GM12878 (cell line): Measurements from ENCODE around the gene RAD52. TPM values are rescaled to one million over a fixed set of nuclear protein-coding genes. Genes with fewer than 3 reads are reported as not detected.
A peak's percentile ranks its signal among the peaks of the same experiment; 100 is the strongest.

Experiments used
- ATAC-seq: fragments of 200-7000 bp; cut with Tn5 transposase; 3 replicates; pipeline ENCODE4 v1.9.1; 2020; ENCODE audit warnings: mild to moderate bottlenecking, moderate library complexity
- BruUV-seq: library from RNA; stranded (reverse); fragments of 400-500 nt; replicated peaks from 2 replicates; lab custom pipeline; 2021; lab: Mats Ljungman, UMichigan
- CTCF ChIA-PET: fragments of 300-600 bp; sonication (Branson Sonifier 250); formaldehyde crosslinking; extraction: SDS; loops from one replicate; lab custom pipeline; 2021; ENCODE audit warnings: inconsistent platforms; lab: Yijun Ruan, JAX
- POLR2A ChIA-PET: fragments of 350-600 bp; formaldehyde crosslinking; extraction: SDS; loops from one replicate; lab custom pipeline; 2021; ENCODE audit warnings: inconsistent platforms; lab: Charles Lee
- RAD21 ChIA-PET: fragments of 300-600 bp; sonication (Branson Sonifier 250); formaldehyde crosslinking; loops from one replicate; lab custom pipeline; 2023; ENCODE audit warnings: antibody characterized with exemption; ENCODE audit not compliant: unreplicated experiment; lab: Charles Lee
- SMC1A ChIA-PET: fragments of 300-600 bp; sonication (Branson Sonifier 250); formaldehyde crosslinking; loops from one replicate; lab custom pipeline; 2023; ENCODE audit not compliant: unreplicated experiment, uncharacterized antibody; lab: Charles Lee
- DNase-seq: peaks from one replicate; pipeline ENCODE4 v3.0.0-alpha.2; 2011; ENCODE audit warnings: low read depth, low spot score
- FAIRE-seq: peaks from 3 replicates; lab custom pipeline; 2011; peaks lifted over from hg19 to GRCh38; lab: Jason Lieb, UNC
- H2AFZ ChIP-seq: 2 replicates; pipeline ENCODE4 v1.6.0; 2011; ENCODE audit warnings: low read depth, low read length, control low read depth; ENCODE audit not compliant: control insufficient read depth
- H3K27ac ChIP-seq: 2 replicates; pipeline ENCODE4 v1.5.1; 2011; ENCODE audit warnings: control low read depth; ENCODE audit not compliant: control insufficient read depth, insufficient read depth
- H3K27me3 ChIP-seq, 2 experiments: replicated peaks in 1 of 2; 2 replicates each; pipeline versions ENCODE4 v1.6.0 to v1.6.1; 2011; ENCODE audit warnings: low read length in 1 of 2; ENCODE audit not compliant: control insufficient read depth in 2 of 2, insufficient read depth in 2 of 2
- H3K36me3 ChIP-seq, 2 experiments: 2 replicates each; pipeline ENCODE4 v1.5.1; 2011; ENCODE audit warnings: low read length in 1 of 2; ENCODE audit not compliant: control insufficient read depth in 2 of 2, insufficient read depth in 2 of 2
- H3K4me1 ChIP-seq: 2 replicates; pipeline ENCODE4 v1.6.1; 2011; ENCODE audit warnings: mild to moderate bottlenecking, low read length, moderate library complexity, mixed read lengths; ENCODE audit not compliant: control insufficient read depth, insufficient read depth
- H3K4me2 ChIP-seq: 2 replicates; pipeline ENCODE4 v1.6.0; 2011; ENCODE audit warnings: control low read depth; ENCODE audit not compliant: control insufficient read depth, insufficient read depth
- H3K4me3 ChIP-seq: fragments of 200-600 bp; sonication (generic); 2 replicates; pipeline ENCODE4 v1.5.1; 2016
- H3K79me2 ChIP-seq: 2 replicates; pipeline ENCODE4 v1.6.0; 2011; ENCODE audit warnings: low read length; ENCODE audit not compliant: control insufficient read depth, insufficient read depth
- H3K9ac ChIP-seq: 2 replicates; pipeline ENCODE4 v1.8.0; 2011; ENCODE audit warnings: low read length, control low read depth, mixed read lengths; ENCODE audit not compliant: control insufficient read depth, insufficient read depth
- H3K9me3 ChIP-seq: replicated peaks from 3 replicates; pipeline ENCODE4 v1.5.1; 2011; ENCODE audit warnings: mild to moderate bottlenecking, low read length; ENCODE audit not compliant: control insufficient read depth, insufficient read depth
- H4K20me1 ChIP-seq: 2 replicates; pipeline ENCODE4 v1.6.0; 2011; ENCODE audit not compliant: control insufficient read depth, insufficient read depth
- E4F1 ChIP-seq: fragments of 450-650 bp; IDR thresholded peaks from 2 replicates; pipeline ENCODE4 v1.6.1; 2018; ENCODE audit warnings: borderline replicate concordance, mild to moderate bottlenecking; ENCODE audit not compliant: partially characterized antibody
- RUNX3 ChIP-seq: IDR thresholded peaks from 2 replicates; pipeline ENCODE4 v1.6.1; 2012; ENCODE audit warnings: low read length, inconsistent platforms
- SMAD5 ChIP-seq: IDR thresholded peaks from 2 replicates; pipeline ENCODE4 v1.6.1; 2016; ENCODE audit warnings: antibody characterized with exemption, low read depth
- SP1 ChIP-seq: IDR thresholded peaks from one replicate; pipeline ENCODE4 v1.6.1; 2011; ENCODE audit warnings: low read depth, low read length
- SRF ChIP-seq, 2 experiments: IDR thresholded peaks; 2 replicates each; pipeline ENCODE4 v1.6.1; 2011; ENCODE audit warnings: low read depth in 2 of 2, low read length in 2 of 2, mild to moderate bottlenecking in 1 of 2, moderate library complexity in 1 of 2
- ZNF687 ChIP-seq: fragments of 450-650 bp; IDR thresholded peaks from 2 replicates; pipeline ENCODE4 v1.6.1; 2017; ENCODE audit warnings: mild to moderate bottlenecking, moderate library complexity
- WGBS: methylation state at CpG from one replicate; pipeline ENCODE4 v1.1.6; 2016; ENCODE audit warnings: low lambda C conversion rate; ENCODE audit not compliant: insufficient replicate concordance, insufficient coverage; ENCODE audit errors: missing lambda C conversion rate; 5-methylcytosine and 5-hydroxymethylcytosine counted together
- in situ Hi-C: fragments of 300-500 bp; cut with MboI; formaldehyde crosslinking; loops from 9 replicates; pipeline ENCODE4 v1.14.3; 2018; ENCODE audit warnings: mixed read lengths
- intact Hi-C: fragments of 100-400 bp; cut with micrococcal nuclease; formaldehyde crosslinking; loops from one replicate; pipeline ENCODE4 v1.14.2; 2022; ENCODE audit not compliant: unreplicated experiment
- polyA plus RNA-seq, 11 experiments: library from polyadenylated mRNA; depleted of rRNA in 4 of 11; unstranded in 6 of 11; stranded (reverse) in 5 of 11; fragments of >200 nt; fragmentation: Nextera tagmentation in 4 of 11; fragmentation: Illumina TruSeq in 1 of 11; extraction: Ambion mirVana in 4 of 11; extraction: Trizol in 1 of 11; gene quantifications; 1 replicate in 1 of 11; 2 replicates in 10 of 11; pipeline versions ENCODE4 v1.2.1 to v1.2.3, GENCODE V29; 2011 to 2016; ENCODE audit warnings: inconsistent platforms in 2 of 11, missing spikeins in 2 of 11, low read depth in 1 of 11
- total RNA-seq, 4 experiments: library from RNA; depleted of rRNA in 3 of 4; stranded (reverse); fragments of >200 nt in 3 of 4; fragmentation: Illumina TruSeq in 1 of 4; extraction: Trizol in 1 of 4; gene quantifications; 2 replicates each; pipeline versions ENCODE4 v1.2.1 to v1.2.3, GENCODE V29; 2013 to 2021

Gene RAD52
- total and polyA plus RNA-seq, 10 of the 15 experiments (the other 5 are each of a cell fraction or from before 2014, with no cell fraction given), result 2.0 to 15.7 (median 8.9) TPM

- Histone ChIP-seq H4K20me1 (no peaks in the 10 kb centered on the region), H3K79me2 (no peaks in the 10 kb centered on the region; the same call in 1 of the 2 replicates), H3K4me2 (no peak overlapping the region), H2AFZ (no peak overlapping the region), H3K36me3 (peaks cover 28 to 77% of the 10 kb centered on the region in 2 experiments), H3K27me3 (no peaks in the 10 kb centered on the region), H3K4me1 (no peaks in the 10 kb centered on the region), H3K9me3 (no peaks in the 10 kb centered on the region), H3K4me3 (no peak overlapping the region), H3K9ac (no peak overlapping the region), H3K27ac (no peak overlapping the region)
- ChIA-PET SMC1A (interaction anchor here (0.5 to 1.5 kb wide), 6 partner anchors 19 to 338 kb away, joined by 3 to 4 read pairs (median 4); partner anchors contain the start of gene RAD52), POLR2A (interaction anchor here (0.7 kb wide), 1 partner anchor 35 kb away, joined by 3 read pairs; no protein-coding TSS in a partner anchor), CTCF (interaction anchor here (0.8 to 1.4 kb wide), 4 partner anchors 19 to 335 kb away, joined by 3 to 5 read pairs (median 4); no protein-coding TSS in a partner anchor), RAD21 (interaction anchor here (0.6 to 1.1 kb wide), 2 partner anchors 42 to 336 kb away, joined by 3 read pairs; no protein-coding TSS in a partner anchor)
- no TSS peak for BruUV-seq
- FAIRE-seq, result no peak
- no peak for DNase-seq
- in situ Hi-C loops, result no loop called here
- ATAC-seq, result no peak
- TF ChIP-seq E4F1, result no peak
- TF ChIP-seq RUNX3, result 0 out of 2 replicates have a peak, but pooled peaks have one; percentile 17
- no peak for TF ChIP-seq ZNF687
- TF ChIP-seq SRF (IDR thresholded peaks at IDR 0.05; ENCODE audit: low read depth in 2 of 2, low read length in 2 of 2), result no peak
- TF ChIP-seq SMAD5, result no peak
- no peak for TF ChIP-seq SP1
- intact Hi-C loops, result no loop called here
- WGBS, result 93% methylated on average over 10 of the region's 10 CpGs
Measured at GRCh38 chr12:906062-906585, 43.4 kb downstream of the RAD52 start.
